ENCODE results near the gene KMT2B.

- TF ChIP-seq POLR2A (IDR thresholded peaks at IDR 0.05; ENCODE audit: low read length) (no peak), GATA1 (IDR thresholded peaks at IDR 0.05; ENCODE audit: low read depth, low read length) (no peak)
These were observed 47.8 kb upstream of the KMT2B start for GRCh38 chr19:35669974-35670373.
